SIG-M5 treated with dmso at 0.1 percent for 504 hours (cell line): ENCODE results near the gene SLC1A7.

Experiments used
- DNase-seq: peaks from one replicate; lab custom pipeline; 2025; ENCODE audit not compliant: unreplicated experiment; lab: John Stamatoyannopoulos, UW

SLC1A7 gene

DNA sequence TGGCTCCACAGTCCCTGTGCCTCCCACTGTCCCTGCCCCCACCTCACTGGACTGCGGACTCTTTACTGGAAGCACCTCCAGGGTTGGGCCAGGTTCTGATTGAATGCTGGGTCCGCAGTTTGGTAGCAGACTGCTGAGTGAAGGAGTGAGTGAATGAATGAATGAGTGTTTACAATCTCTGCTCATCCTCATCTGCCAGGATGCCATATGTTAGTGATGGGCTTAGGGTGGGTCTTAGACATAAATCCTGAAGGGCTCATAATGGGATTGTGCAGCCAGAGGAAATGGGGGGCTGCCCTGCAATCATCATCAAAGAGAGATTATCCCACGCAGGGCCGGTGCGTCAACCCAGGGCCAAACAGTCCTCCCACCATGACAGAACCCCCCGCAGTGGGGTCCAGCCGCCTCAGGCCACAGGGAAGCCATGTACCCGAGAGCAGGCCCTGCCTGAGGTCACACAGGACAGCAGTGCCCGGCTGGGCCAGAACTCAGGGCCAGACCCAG is 26.1 kb downstream of the SLC1A7 start:
- DNase-seq: no peak

DNA sequence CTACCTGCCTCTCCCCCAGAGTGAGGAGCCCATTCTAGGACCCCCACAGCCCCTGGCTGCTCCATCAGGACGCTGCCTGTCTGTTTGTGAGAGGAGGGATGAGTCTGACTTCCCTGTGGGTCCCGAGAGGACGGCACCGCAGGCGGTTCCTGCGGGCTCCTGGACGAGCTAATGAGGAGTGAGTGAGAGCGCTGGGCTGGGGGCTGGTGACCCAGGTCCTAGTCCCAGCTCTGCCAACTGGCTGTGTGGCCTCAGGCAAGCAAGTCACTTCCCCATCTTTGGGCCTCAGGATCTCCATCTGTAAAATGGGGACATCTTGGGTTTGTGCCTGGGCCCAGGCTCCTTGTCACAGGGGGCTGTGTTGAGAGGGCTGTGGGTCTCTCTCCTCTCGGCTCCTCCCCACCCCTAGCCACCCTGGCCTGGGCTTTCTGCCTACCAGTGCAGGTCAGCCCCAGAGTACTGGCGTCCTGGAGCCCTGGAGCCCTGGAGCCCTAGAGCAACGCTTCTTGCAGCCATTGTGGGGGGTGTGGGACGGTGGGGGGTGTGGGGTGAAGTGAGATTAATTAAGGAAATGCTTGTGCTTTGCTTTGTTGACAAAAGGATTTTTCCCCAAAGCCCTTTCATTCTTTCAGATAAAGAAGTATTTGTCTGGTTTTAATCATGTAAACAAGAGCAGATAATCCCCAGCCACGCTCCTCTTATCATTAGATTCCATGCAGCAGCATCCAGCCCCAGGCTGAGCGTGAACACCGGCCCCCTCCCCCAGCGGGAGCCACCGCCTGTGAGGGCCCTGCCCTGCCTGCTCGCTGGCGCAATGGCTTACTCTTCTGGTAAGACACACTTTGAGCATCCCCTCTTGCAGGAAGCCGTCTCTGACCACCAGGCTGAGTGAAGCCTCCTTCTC is 26.8 kb downstream of the SLC1A7 start:
- DNase-seq: no peak

DNA sequence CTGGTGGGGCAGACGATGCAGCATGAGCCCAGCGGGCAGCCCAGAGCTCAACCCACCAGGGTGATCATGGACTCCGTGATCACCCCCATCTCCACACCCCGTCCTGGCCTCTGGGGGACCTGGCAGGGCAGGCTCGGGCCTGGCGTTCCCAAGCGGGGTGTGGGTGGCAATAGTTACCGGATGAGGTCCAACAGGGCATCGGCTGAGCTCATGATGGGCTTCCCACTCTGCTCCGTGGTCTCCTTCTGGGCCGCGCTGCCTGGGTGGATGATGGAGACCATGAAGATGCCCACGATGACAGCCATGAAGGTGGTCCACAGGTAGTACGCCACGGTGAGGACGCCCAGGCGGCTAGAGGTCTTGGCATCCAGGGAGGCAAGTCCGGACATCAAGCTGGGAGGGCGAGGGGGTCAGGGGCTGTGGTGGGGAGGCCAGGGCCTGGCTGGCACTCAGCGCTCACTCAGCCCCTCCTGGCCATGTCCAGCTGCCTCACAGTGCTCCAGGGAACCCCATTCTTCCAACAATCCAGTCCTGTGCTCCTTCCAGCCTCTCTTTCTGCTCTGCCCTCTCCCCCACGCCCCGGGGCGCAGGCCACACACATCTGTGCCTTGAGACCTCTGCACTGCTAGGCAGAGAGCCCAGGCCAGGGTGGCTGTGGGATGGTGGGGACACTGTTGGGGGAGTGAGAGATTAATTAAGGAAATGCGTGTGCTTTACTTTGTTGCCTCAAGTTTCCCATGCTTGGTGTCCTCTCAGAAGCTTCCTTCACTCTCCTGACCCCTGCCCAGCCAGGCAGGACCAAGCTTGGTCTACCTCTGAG is 27.6 kb downstream of the SLC1A7 start:
- no peak for DNase-seq

DNA sequence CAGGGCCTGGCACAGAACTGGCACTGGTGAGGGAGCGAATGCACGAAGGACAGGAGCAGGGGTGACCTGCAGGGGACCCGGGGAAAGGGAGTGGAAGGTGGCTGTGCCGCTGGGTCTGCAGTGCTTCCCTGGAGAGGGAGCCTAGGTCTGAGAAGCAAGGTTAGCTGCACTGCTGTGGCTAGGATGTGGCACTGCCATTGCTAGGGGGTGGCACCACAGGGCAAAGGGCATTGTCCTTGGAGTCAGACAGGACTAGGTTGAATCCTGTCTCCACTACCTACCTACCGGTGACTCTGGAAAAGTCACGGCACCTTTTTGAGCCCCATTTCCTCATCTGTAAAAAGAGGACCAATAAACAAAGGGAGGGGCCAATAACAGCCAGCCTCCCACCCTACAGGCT is 28.3 kb downstream of the SLC1A7 start:
- DNase-seq: no peak

DNA sequence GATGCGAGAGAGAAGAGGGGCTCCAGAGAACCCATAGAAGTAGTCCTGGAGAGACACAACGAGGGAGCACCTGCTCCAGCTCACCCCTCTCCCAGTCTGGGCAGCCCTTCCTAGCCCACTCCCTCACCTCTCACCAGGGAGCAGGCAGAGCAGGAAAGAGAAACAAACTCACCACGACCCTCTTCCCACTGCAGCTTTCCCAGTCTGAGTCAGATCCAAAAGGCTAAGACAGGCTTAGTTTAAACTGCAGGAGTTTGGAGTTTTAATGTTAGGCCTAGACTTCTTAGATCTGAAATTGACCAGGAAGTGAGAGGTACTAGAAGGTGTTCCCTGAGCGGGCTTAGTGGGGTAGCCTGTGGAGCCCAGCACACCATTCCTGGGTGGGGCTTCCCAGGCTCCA is 29.6 kb downstream of the SLC1A7 start:
- no peak for DNase-seq

DNA sequence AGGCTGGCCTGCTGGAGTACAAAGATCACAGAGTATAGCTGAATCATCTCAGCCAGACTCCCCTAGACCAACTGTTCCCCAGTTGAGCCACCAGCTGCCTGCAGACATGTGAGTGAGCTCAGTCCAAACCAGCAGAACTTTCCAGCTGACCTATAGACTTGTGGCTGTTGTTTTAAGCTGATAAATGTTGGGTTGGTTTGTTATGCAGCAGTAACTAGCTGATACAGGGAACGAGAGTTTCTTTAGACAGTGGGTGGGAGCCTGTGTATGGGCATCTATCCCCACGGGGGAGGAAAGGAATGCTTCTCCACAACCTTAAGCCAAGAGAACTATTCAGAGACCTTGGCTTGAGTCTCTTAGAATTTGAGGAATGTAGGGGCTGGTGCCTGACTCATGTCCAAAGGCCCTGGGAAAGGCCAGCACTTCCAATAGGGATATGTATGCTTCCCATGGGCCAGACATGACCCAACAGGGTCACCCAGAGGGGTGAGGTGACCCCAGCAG is 30.1 kb downstream of the SLC1A7 start:
- DNase-seq: no peak

DNA sequence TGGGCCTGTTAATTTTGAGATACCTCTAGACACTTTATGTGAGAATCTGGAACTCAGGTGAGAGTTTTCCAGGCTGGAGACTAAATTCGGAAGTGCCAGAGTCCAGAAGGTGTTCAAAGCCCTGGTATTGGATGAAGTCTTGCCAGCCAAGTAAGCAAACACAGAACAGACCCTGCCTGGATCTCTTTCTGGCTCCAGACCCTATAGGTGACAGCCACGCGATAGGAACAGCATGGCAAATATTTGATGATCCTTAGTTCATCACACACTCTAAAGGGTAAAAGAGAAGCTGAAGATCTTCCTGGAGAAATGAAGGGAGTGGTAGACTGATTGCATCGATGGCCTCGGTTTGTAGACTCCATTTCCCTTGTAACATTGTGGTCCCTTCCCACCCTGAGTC is 30.7 kb downstream of the SLC1A7 start:
- DNase-seq: no peak

DNA sequence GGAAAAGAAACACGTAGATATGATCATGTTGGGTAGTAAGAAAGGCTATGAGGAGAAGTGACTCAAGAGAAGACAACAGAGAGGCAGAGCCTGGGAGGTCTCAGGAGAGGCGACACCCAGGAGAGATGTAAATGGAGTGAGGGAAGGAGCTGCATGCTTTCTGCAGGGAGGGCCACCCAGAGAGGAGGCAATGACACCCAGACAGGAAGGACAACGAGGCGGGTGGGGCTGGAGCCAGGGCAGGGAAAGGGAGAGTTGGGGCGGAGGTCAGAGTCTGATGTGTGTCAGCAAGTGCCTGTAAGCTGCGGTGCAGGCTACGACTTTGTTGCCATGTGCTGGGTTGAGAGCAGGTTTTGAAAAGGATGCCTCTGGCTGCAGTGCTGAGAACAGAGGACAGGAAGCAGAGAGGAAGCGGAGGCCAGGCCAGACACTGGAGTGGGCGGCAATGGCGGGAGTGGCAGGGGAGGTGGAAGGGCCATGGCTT is 31.3 kb downstream of the SLC1A7 start:
- no peak for DNase-seq

DNA sequence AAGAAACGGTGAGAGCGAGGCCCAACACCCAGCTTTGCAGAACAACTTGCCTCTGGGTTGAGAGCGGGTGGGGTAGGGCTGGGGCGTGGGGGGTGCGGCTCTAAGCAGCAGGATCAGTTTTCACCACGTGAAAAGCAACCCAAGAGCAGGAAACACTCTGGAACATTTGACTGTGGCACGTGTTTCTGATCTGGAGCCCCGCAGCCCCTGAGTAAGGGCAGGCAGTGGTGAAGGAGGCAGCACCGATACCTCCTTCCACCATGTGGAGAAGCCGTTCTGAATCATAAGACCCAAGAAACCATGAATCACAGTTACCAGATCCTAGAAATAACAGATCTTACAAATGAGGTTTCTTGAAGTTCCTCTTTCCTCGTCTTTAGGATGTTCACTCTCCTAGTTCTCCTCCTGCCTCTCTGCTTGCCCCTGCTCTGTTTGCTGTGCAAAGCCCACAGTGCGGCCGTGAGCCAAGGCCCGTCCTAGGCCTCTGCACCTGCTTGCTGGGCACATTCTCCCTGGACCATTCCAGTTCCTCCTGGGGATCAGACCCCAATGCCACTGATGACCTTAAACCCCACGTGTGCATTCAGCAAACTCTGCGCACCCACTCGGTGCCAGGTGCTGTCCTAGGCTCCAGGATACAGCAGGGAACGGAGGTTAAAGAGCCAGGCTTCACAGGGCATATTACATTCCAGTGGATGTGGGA is 31.9 kb downstream of the SLC1A7 start:
- DNase-seq: peak; percentile 80

DNA sequence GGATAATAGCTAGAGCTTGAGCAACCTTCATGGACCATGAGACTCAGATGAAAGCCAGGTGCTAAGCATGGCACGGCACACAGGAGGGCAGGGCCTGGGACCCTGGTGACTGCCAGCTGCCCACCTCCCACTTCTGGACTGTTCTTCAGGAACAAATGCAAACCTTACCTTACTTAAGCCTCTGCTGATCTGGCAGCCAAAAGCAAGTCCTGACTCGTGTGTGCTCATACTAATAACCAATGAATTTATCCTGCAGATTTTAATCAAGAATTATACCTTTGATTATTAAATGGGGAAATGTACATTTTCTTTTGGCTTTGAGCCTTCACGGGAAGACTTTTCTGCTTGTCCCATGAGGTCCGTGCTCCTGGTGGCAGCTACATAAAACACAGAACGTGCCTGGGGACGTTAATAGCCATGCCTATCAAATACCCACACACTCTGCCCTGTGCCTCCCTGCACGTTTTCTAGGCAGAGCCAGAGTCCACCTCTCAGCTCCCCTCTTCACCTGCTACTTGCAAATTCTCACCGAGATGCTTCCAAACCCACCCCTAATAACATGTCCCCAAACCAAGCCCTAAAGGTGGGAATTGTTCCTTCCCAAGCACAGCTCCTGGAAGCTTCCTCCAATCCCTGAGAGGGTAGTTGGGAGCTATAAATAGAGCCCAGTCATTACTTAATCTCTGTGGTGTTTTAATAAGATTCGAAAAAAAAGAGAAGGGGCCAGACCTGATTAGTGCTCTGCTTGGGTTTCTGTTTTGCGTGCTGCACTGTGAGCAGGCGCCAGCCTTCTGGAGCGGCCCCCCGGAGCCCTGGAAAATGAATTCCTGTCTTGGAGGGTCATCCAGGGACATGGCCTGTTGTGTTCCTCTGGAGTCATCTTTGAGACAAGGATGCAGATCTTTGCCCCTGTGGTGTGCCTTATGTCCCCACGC is 33.5 kb downstream of the SLC1A7 start:
- DNase-seq: no peak

DNA sequence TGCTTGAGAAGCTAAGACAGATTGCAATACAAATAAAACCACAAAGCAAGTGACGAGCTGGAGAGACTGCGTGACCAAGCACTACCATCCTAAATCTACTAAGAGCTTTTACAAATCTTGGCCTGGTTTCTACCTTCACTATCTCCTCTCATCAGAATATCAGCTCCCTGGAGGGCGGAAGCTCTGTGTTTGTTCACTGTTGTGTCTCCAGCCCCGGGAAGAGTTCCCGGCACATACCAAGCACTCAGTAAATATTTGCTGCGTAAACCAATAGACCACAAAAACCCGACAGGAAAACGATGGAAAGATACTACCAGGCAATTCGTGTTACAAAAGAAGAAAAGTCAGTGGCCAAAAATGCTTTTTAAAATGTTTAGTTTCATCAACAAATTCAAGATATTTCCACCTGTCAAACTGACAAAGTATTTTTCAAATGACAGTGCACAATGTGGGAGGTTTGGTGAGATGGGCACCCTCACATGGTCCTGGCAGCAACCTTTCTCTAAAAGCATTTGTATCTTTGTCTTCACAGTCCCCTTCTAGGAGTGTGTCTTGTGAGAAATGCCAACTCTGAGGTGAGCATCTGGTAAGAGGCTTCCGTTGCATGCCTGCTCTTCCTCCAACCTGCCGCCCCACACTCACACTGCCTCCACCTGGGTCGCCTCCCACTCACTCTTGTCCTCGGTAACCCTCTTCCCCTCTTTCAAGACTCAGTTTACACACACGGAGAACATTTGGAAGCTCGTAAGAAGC is 34.7 kb downstream of the SLC1A7 start:
- DNase-seq: peak; percentile 26

DNA sequence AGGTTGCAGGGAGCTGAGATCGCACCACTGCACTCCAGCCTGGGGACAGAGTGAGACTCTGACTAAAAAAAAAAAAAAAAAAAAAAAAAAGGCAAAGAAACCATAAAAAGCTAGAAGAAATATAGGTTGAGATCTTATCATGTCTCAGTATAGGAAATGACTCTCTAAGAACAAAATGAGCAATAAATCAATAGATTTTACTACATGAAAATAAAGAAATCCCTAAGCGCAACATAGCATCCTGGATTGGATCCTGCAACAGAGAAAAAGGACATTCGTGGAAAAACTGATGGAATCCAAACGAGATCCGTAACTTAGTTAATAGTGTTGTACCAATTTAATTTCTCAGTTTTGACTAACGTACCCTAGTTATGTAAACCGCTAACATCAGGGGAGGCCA is 35.3 kb downstream of the SLC1A7 start:
- no peak for DNase-seq

DNA sequence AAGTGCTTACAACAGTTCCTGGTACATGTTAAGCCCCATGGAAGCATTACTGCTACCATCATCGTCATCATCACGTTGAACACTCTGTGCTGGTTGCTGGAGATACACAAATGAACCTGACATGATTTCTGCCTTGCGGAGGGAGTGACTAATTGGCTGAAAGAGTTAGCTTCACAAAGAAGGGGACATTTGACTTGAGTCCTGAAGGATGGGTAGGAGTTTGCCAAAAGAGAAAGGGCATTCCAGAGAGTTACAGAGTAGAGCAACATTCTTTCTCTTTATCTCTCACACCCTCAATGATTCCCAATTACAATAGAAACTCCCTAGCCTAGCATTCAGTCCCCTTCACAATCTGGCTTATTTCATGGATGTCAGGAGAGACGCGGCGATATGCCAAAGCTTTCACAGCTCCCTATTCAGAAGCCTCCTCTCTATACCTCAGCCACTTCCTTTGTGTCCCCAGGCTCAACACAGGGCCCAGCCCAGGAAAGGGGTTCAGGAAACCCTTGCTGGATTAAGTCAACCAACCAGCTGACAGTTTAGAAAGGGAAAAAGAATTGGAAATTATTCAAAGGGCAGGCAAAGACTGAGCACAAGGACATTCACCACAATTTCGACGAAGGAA is 38.0 kb downstream of the SLC1A7 start:
- no peak for DNase-seq

DNA sequence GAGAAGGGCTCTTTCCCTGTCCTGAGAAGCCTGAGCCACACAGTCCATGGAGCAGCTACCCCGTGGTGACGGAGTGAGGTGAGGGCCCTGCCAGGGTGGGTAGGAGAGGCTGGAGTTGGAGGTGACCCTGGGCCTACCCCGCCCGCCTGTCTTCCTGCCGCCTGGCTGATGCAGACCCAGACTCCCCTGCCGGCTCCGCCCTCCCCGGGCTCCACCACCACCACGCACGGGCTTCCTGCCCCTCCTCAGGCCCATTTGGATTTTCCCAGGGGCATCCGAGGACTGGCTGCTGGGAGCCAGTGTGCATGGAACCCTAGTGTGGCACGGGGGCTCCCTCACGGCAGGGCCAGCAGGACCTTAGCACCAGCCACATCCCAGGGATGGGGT is 47.9 kb downstream of the SLC1A7 start:
- DNase-seq: no peak

DNA sequence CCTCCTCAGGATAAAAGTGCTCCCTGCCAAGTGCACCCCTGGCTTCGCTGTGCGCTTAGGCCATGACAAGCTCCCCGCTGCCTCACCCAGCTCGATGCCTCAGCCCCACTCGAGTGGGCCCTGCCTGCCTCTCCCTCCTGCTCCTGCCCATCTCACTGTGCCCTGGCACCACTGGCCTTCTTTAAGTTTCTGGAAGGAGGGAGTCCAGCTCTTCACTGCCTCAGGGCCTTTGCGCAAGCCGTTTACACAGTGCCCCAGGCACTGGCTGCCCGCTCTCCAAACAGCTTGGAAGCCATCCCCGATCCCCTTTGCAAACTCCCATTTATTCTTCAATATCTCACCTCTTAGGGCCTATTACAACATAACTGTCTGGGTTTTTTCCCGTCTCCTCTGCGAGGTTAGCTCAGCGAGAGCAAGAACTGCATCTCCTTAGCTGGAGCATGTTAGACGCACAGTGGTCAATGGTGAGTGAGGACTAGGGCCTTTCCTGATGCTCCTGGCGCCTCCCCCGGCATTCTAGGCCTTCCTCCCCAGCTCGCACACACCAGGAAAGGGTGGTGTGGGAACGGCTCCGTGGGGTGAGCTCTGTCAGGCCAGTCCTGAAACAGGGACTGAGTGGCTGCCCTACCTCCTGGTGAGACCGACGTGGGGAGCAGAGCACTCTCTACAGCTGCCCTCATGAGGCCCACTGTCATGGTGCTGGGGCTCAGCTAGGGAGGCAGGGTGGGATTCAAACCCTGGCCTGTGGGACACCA is 48.5 kb downstream of the SLC1A7 start:
- no peak for DNase-seq

DNA sequence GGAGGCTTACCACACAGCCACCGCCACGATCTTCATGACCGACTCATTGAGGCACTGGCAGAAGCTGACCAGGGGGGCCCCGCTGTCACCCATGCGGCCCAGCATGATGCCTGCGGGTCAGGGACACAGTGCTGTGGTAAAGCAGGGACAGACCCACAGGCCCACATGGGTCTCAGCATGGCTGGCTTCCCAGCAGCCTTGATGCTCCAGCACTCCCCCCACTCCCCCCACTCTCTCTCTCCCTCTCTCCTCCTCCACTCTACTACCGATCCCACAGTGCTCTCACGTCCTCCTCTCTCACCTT is 49.0 kb downstream of the SLC1A7 start:
- DNase-seq: no peak

DNA sequence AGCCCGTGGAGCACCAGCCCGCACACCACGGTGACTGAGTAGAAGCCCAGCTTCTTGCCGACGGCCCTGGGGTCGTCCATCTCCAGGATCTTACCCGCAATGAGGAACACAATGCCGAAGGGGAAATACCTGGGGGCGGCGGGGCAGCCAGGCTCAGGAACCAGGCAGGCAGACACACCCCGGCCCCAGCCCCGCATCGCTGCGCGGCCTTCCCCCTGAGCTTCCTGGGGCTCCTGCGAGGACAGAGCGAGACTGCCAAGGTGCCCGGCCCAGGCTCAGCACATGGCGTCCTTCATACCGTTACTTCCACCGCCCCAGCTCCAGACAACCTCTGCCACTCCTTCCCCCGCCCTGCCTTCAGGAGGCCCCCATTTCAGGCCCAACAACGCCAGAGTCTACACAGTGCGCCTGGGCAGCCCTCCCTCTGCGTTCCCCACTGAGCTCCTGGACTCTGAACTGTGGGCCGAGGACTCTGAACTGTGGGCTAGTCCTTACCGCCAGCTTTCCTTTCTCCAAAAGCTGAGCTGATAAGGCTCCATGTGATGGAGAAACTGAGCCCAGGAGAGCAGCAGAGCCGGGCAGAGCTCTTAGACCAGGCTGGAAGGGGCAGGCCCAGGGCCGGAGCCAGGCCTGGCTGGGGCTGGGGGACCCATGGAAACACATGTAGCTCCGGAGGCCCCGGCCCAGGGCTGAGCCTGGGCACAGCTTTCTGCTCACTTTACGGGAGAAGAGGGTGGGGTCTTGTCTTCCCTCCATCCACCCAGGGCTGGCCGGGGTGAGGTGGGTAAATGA is 49.6 kb downstream of the SLC1A7 start:
- DNase-seq: no peak
